Measurements from ENCODE around the gene GSN.

The GSN gene

GRCh38 chr9:121282277-121283079 lies 14.5 kb downstream of the GSN start:
- no peak for TF ChIP-seq CTCF (IDR thresholded peaks at IDR 0.05)
- Histone ChIP-seq H3K4me3 (ENCODE audit: low read depth in 1 of 2, low read length in 1 of 2) (no peak overlapping the region), H3K27me3 (no peaks in the 10 kb centered on the region), H3K4me1 (ENCODE audit: control insufficient read depth in 1 of 2, insufficient read depth in 1 of 2, low read depth in 1 of 2, low read length in 1 of 2) (peaks cover 79 to 81% of the 10 kb centered on the region in 2 experiments), H3K36me3 (peaks cover 35% of the 10 kb centered on the region), H3K9me3 (no peaks in the 10 kb centered on the region), H3K27ac (peak overlapping the region; percentile 81)

- no peaks in the 10 kb centered on the region for H3K27me3 ChIP-seq
- H3K4me1 ChIP-seq (ENCODE audit: control insufficient read depth in 1 of 2, insufficient read depth in 1 of 2, low read depth in 1 of 2, low read length in 1 of 2), result peaks cover 75 to 80% of the 10 kb centered on the region in 2 experiments
- peak overlapping the region; percentile 81 for H3K27ac ChIP-seq
- TF ChIP-seq CTCF (IDR thresholded peaks at IDR 0.05), result no peak
- peaks cover 39% of the 10 kb centered on the region for H3K36me3 ChIP-seq
- H3K4me3 ChIP-seq (ENCODE audit: low read depth in 1 of 2, low read length in 1 of 2), result no peak overlapping the region
- no peaks in the 10 kb centered on the region for H3K9me3 ChIP-seq
These were observed 15.1 kb downstream of the GSN start for GRCh38 chr9:121283080-121283398.

GRCh38 chr9:121283856-121284732 lies 16.1 kb downstream of the GSN start:
- peak overlapping the region; percentile 81 for H3K27ac ChIP-seq
- H3K4me3 ChIP-seq (ENCODE audit: low read depth in 1 of 2, low read length in 1 of 2), result no peak overlapping the region
- no peaks in the 10 kb centered on the region for H3K9me3 ChIP-seq
- peaks cover 46% of the 10 kb centered on the region for H3K36me3 ChIP-seq
- no peak for TF ChIP-seq CTCF (IDR thresholded peaks at IDR 0.05)
- H3K4me1 ChIP-seq (ENCODE audit: control insufficient read depth in 1 of 2, insufficient read depth in 1 of 2, low read depth in 1 of 2, low read length in 1 of 2), result peaks cover 75 to 80% of the 10 kb centered on the region in 2 experiments
- no peaks in the 10 kb centered on the region for H3K27me3 ChIP-seq

- H3K27ac ChIP-seq, result peak overlapping the region; percentile 81
- H3K27me3 ChIP-seq, result no peaks in the 10 kb centered on the region
- no peak for TF ChIP-seq CTCF (IDR thresholded peaks at IDR 0.05)
- peak overlapping the region in 1 of 2 experiments; percentile 19 for H3K4me3 ChIP-seq (ENCODE audit: low read depth in 1 of 2, low read length in 1 of 2)
- H3K36me3 ChIP-seq, result peaks cover 46% of the 10 kb centered on the region
- no peaks in the 10 kb centered on the region for H3K9me3 ChIP-seq
- H3K4me1 ChIP-seq (ENCODE audit: control insufficient read depth in 1 of 2, insufficient read depth in 1 of 2, low read depth in 1 of 2, low read length in 1 of 2), result peaks cover 75 to 80% of the 10 kb centered on the region in 2 experiments
These were observed 16.9 kb downstream of the GSN start for GRCh38 chr9:121284733-121285451.

Data from neutrophil (primary cell).